ENCODE results near the gene RAC2.

Gene RAC2

DNA sequence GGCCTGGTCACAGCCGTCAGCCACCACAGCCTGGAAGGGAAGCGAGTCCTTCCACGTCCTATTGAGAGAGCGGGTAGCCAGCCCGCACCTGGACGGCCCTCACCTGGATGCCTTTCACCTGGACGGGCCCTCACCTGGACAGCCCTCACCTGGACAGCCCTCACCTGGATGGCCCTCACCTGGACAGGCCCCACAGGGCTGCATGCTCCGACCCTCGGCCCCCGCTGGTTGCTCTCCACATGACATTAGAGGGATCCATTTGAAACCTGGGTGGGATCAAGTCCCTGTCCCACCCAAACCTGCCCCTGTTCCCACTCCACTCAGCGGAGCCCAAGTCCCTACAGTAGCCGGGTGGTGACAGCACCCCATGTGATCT lies 59.7 kb downstream of the RAC2 start:
- DNase-seq = no peak

DNA sequence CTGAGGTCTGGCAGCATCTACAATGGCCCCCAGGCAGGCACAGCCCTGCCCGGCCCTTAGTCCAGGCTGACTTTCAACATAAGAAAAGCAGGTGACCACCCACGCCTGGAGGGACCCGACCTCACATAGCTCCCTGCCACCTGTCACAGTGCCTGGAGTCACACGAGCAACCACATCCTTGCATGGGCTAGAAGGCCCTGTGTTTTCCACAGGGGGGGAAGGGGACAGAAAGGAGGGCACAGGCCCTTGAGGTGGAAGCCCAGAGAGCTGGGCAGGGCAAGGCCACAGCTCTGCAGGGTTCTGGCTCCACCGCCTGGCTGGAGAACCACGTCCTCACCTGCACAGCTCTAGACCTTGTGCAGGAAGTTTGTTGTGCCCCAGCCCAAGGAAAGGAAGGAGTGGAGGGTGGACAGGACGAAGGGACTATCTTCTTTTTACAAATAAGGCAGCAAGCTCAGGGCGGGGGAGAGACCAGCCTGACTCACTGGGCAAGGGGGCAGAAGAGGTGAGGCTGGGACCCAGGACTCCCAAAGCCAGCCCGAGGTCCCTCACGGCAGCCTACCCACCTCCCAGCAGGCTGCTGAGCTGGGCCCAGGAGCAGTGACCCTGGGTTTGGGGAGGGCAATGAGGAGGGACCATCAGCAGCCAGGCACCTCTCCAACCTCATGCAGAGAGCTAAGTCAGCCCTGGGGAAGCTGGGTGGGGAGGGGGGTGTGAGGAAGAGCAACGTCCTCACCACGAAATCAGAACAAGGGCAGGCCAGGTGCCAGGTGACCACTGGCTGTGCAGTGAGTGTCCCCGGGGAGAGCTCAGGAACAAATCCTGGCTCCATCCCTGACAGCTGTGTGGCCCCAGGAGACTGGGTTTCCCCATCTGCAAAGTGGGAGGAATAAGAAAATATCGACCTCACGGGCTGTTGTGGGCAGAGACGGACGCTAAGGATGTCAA lies 60.4 kb downstream of the RAC2 start:
- no peak for DNase-seq

DNA sequence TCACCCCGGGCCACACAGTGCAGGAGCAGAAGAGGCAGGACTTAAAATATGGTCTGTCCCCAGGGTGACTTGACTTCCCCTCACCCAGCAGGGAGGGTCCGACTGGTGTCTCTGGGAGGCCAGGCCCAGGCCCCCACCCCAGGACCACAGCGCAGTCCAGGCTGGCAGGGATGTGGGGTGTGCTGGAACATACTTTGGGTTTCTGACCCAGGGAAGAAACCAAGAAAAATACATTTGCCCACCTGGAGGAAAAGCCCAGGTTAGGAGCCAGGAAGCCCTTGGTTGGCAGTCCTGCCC lies 61.2 kb downstream of the RAC2 start:
- no peak for DNase-seq

DNA sequence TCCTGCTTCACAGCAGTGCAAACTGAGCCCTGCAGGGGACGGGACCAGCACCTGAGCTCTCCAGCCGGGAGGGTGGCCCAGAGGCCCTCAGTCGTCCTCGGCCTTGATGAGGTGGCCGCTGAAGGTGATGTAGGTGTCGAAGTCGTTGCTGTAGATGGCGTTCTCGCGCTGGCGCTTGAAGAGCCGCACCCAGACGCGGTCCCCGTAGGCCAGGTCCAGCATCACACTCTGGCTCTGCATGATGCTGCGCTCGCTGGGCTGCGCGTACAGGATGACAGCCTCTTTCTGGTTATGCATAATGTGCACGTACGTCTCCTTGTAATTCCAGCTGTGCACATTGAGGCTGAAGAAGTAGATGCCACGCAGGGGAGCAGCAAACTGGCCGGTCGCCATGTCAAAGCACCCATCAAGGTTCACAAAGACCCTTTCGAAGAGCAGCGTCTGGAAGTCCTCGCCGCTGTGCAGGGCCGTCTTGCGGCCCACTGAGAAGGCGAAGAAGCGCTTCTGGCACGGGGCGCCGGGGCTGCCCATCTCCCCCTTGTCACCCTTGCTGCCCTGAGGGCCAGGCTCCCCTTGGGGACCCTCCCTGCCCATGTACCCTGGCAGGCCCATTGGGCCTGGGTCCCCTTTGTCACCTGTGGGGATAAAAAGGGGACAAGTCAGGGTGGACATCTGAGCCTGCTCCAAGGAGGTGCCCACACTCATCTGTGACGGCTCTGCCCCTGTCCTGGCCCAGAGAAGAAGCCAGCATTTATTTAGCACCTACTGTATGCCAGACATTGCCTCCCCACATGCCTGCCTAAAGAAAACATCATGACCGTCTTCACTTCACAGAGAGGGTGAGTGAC lies 61.7 kb downstream of the RAC2 start:
- DNase-seq = no peak

DNA sequence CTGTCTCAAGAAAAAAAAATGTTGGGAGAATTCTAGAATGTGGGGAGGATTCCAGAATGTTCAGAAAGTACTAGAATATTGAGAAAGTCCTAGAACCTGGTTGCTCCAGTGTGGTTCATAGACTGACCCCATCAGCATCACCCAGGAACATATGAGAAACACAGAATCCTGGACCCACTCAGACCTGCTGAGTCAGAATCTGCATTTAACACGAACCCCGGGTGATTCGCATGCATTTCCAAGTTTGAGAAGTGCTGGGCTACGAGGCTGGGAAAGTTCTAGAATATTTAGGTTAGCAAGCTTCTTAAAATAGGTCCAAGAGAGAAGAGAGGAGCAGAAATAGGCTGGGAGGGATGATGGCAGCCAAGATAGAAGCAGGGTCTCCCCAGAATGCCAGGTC lies 62.4 kb downstream of the RAC2 start:
- DNase-seq = no peak

DNA sequence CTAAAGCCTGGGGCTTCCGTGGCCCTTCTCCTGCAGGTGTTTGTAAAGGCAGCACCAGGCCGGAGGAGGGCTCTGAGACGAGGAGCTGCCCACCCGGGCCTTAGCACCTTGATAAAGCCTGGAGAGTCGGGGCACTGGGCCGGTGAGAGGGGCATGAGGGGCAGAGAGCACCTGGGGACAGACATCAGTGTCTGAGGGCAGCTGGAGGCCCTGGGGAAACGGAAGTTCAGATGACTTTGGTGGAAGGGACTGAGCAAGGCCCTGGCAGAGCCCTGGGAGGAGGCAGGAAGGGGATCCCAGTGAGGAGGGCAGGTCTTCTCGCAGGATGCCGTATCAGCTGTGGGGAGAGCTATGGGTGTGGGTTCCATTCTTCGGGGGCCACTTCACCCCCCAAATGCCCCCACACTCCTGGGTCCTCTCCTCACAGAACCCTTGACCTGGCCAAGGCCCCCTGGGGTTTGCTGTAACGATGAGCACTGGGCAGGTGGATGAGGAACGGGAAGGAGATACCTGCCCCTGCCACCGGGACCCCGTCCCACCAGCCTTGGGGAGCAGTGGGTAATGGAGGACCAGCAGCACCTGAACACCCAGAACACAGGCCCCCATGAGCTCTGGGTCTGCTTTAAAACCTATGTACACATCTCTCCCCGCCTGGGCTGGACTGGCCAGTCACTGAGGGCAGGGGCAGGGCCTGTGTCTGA lies 63.4 kb downstream of the RAC2 start:
- no peak for DNase-seq

DNA sequence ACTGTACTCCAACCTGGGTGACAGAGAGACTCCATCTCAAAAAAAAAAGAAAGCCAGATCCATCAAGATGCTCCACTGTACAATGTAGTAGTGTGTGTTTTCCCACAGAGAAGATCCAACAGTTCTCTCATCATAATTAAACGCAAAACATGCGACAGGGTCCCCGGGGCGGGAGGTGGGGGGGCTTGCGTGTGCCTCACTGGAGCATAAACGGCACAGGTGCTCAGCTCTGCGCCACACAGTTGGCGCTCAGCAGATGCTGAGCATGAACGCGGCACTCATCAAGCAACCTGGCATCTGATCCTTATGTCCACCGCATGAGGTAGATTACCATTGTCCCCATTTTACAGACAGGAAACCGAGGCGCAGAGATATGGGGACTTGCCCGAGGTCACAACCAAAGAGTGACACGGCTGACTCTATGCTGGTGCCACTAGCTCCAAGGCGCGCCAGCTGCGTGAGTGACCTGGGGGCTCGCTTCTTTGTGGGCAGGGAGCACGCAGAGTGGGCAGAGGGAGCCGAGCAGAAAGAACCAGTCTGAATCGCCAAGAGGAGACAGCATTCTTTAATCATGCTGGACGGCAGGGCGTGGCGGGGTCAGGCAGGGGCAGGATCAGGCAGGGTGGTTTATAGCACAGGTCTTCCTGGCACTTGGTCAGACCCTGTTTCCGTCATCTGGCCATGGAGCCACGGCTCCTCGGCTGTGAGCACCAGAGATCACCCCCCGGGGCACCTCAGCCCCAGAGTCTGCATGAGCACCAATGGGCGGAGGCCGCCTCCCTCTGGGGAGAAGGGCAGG lies 64.2 kb downstream of the RAC2 start:
- DNase-seq = no peak

DNA sequence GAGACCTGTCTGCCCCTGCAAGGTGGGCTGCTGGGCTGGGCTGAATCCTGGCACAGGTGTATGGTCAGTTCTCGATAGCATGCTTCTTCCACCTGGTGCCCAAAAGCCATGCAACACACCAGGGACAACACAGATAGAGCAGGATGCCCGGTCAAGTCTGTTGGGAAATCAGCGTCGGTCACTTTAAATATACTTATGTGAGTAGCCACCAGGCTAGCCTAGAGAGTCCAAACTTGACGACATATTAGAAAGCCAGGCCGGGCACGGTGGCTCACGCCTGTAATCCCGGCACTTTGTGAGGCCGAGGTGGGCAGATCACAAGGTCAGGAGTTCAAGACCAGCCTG lies 65.0 kb downstream of the RAC2 start:
- no peak for DNase-seq

DNA sequence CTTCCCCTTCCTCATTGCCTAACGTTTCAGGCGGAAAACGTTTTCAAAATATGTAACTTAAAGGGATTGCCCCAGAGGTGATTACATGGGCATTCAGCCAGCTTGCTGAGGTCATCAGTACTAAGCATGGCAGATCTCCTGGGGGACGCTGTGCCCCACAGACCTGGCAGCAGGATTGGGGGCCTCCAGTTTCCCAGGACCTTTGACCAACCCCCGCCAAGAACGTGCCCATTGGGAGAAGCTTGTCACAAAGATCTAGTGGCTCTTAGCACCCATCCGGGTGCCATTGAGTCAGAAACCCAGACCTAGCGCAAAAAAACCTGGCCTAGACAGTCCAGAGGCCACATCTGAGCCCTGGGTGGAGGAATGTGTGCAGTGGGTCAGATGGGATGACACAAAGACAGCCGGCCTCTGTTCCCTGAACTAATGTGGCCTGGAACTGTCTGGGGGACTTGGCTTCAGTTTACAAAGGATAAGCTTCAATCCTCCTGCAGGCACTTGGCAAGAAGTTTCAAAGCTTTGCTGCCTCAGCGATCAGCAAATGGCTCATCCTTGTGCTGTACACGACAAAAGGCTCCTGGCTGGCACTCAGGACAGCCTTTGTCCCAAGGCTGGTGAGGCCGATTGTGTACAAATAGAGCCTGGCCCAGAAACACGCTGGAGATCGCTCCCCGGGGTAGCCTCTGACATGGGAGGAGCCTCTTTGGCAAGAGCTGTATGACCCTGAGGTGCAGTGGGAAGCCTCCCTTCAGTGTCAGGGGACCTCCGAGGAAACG lies 65.5 kb downstream of the RAC2 start:
- no peak for DNase-seq

DNA sequence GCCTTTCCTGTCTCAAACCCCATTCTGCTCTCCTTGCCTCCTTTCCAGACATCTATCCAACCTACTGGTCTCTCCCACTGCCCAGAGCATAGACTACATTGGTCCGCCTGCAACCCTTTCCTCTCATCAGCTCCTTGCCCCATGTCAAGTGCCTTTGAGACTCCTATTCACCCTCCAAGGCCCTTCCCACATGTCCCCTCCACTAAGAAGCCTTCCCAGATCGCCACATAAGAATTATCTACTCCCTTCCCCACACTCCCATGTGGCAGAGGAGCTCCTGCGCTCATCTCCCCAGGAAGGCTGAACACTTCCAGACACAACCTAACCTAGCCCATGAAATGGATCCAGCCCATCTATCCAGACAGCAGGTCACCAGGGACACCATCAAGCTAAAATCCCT lies 66.3 kb downstream of the RAC2 start:
- DNase-seq = no peak

DNA sequence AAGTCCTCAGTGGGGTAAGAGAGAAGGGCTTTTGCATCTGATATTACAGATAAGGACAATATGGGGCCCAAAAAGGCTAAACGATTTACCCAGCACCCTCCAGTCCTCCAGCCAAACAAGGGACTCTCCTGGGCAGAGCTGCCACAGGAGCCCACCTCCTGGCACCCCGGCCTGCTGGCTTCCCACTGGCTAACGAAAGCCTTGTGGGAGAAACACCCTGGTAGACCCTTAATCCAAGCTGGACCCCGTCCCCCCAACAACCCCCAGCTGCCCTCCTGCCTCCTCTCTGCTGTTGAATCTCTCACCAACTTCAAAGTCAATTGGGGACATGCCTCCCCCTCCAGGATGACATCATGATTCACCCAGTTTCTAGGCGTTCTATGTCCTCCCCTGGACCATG lies 66.8 kb downstream of the RAC2 start:
- DNase-seq = no peak

DNA sequence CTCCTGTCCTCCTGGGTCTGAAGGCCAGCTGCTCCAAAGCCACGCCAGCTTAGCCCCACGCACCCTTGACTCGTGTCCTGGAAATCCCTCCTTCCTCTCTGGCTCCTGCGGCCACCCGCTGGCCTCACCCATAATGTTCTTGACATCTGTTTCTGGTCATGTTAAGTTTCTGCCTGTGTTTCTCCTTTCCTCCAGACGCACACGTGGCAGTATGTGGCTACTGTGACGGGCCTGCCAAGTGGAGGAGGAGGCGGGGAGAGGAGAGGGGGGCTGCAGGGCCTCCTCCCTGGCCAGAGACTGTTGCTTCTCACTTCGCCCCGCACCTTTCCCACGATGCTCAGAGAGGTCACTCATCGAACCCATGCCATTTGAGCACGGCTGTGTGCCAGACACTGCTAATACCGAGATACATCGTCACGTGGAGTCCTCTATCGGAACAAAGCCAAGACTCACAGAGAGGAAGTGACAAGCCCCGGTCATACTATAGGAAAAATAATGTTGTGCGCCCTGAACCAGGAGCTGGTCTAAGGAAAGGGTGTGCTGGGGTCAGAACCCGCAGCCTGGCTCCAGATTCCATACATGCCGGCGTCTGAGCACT lies 67.5 kb downstream of the RAC2 start:
- DNase-seq = no peak

DNA sequence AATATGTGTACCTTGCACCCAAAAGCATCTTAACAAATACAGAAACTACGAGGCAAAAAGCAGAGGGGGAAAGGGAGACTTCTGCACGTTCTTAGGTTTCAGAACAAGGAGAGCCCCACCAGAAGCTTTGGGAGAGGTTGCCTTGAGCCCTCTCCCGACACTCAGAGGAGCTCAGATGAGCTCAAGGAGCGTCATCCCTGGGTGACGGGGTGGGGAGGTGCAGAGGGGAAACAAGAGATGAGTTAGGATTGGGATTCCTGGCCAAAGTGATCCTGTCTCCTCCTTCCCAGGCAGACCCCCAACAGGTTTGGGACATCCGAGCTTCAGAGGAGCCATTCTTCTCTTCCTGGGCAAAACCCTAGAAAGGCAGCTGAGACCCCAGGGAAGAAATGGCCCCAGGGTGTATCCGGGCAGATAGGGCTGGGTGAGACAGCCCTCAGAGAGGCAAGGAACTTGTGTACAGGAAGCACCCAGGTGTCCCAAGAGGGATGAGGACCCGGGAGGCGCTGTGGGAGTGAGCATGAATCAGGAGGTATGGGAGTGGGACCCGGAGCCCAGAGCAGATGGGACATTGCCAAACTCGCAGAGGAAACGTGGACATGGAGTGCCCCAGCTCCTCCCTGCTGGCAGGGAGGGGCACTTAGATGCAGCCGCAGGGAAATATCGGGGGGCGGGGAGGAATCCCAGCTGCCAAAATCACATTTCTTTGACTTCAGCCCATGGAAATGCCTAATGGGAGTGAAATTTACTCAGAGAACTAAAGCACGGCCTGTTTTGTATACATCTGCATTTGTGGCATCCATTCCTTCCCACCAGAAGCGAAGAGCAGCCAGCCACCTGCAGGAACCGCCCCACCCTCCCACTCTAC lies 68.4 kb downstream of the RAC2 start:
- no peak for DNase-seq

All from stimulated activated CD4-positive, alpha-beta T cell treated with anti-CD3 and anti-CD28 coated beads, Interleukin-2, amount 100 ng/mL, for 48 hours (primary cell).